ENCODE data around the gene RIN3.

DNA sequence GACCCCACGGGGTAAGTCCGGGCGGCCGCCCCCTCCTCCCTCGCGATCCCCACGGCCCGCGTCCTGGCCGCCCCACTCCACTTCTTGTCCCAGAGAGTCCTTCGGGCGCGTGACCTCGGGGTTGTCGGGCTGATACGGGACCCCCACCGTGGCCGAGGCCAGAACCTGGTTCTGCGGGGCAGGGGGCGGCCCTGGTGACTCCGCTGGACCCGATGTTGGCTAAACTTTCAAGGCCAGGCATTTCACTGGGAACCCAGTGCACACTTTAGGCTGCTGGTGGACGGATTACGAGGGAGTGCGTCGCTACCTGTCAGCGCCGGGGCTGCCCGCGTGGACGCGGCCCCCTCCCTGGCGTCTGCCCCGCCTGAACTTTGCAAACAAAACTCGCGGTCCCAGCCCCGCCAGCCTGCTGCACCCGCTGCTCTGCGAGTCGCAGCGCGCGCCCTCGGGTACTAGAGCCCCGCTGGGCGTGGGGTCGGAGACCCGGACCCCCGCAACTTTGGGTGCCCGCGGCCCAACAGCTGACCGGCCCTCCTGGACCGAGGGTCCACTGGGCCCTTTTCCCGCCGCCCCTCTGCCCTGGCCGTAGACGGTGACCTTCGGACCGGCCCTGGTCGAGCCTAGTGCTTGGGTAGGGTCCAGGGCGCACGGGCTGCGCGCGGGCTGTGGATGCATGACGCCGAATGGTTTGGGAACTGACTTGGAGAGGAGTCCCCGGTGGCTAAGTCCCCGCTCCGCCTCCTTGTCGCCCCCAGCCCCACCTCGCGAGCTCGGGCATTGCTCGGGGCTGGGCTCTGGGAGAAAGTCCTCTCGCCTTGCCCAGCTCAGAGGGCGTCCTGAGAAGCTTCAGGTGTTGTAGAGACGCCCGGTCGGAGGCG is 624 bp downstream of the RIN3 start:
- no peak for TF ChIP-seq CTCF (IDR thresholded peaks at IDR 0.05)
- no peak for TF ChIP-seq POLR2A (IDR thresholded peaks at IDR 0.05)
- no peak for TF ChIP-seq EP300 (IDR thresholded peaks at IDR 0.05)
